Measurements from ENCODE around the gene TPO.
A peak's percentile ranks its signal among the peaks of the same experiment; 100 is the strongest.

DNA sequence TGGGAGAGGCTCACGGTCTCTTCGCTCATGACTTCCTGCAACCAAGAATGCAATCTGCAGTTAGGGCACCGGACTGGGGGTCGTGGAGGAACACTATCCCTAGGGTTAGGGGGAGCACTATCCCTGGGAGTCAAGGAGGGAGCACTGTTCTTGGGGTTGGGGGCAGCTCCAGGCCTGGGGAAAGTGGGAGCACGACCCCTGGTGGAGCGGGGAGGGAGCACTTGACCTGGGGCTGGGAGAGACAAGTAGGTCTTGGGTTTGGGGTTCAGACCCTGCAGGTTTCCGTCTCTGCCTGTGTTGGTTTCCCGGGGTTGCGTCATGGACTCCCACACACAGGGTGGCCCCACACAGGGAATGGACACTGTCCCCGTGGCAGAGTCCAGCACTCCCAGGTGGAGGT is 133.6 kb downstream of the TPO start:
- TF ChIP-seq, protein P1, sequence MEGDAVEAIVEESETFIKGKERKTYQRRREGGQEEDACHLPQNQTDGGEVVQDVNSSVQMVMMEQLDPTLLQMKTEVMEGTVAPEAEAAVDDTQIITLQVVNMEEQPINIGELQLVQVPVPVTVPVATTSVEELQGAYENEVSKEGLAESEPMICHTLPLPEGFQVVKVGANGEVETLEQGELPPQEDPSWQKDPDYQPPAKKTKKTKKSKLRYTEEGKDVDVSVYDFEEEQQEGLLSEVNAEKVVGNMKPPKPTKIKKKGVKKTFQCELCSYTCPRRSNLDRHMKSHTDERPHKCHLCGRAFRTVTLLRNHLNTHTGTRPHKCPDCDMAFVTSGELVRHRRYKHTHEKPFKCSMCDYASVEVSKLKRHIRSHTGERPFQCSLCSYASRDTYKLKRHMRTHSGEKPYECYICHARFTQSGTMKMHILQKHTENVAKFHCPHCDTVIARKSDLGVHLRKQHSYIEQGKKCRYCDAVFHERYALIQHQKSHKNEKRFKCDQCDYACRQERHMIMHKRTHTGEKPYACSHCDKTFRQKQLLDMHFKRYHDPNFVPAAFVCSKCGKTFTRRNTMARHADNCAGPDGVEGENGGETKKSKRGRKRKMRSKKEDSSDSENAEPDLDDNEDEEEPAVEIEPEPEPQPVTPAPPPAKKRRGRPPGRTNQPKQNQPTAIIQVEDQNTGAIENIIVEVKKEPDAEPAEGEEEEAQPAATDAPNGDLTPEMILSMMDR (IDR thresholded peaks at IDR 0.05; ENCODE audit: poor library complexity): peak; percentile 8
- TF ChIP-seq EZH2 (IDR thresholded peaks at IDR 0.05; ENCODE audit: borderline replicate concordance): no peak
- TF ChIP-seq EZH2phosphoT487 (IDR thresholded peaks at IDR 0.05; ENCODE audit: low read depth, severe bottlenecking, unreplicated experiment): no peak

Data from hepatocyte (in vitro differentiated cells).